Measurements from ENCODE around the gene SIKE1.
A peak's percentile ranks its signal among the peaks of the same experiment; 100 is the strongest.
"Not testable (repeated sequence)": the region's sequence is repeated elsewhere in the genome, so short reads cannot be mapped to it uniquely, and the experiment has no call there.

SIKE1 gene

DNA sequence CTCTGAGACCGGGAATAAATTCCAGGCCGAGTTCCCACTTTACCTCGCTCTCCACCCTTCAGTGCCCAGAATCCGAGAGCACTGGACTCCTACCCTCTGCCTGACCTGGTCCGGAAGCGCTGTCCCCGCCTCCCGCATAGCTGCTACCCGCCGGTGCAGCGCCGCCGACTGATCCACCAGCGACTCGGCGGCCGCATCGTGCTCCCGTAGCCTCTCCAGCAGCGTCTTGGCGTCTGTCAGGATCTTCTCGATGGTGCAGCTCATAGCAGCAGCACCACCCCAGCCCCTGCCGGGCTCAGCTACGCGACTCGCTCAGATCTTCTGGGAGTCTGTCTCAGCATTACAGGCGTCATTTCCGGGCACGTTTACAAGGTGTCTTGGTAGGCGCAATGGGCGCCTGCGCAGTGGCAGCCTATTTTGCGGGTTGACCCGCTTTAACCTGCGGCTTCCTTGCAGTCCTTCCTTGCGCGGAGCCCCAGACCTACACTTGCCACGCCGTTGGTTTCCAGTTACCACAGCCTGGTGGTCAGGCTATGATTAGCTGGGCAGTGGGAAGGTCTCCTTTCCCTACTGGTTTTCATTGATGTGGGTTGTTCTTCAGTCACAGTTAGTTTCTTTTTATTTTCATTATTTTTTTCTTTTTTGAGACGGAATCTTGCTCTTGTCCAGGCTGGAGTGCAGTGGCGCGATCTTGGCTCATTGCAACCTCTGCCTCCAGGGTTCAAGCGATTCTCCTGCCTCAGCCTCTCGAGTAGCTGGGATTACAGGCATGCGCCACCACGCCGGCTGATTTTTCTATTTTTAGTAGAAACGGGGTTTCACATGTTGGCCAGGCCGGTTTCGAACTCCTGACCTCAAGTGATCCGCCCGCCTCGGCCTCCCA lies at the start of gene SIKE1:
Gene SIKE1 (minus strand): TSS at position 342 of the 883 bp plus-strand sequence. CDS start 78 bp downstream, at position 264.
- DNase-seq (ENCODE audit: low spot score) = peak; percentile 89

DNA sequence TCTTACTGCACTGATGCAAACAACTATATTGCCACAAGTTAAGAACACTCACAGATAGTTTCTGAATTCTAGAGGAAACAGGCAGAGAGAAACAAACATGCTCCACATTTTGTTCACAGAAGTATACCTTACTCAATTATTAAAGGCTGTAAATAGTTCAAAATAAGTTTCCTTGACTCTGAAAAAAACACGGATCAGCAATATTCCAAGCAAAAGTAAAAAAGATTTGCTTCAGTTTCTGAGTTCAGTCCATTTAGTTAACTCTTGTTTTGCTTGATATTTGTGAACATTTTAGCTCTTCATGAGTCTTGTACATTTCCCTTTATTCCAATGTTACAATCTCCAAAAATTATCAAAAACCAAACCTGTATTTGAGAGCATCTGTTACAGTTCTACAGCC lies 49.6 kb upstream of the SIKE1 start:
- DNase-seq (ENCODE audit: low spot score) = not testable (repeated sequence)

DNA sequence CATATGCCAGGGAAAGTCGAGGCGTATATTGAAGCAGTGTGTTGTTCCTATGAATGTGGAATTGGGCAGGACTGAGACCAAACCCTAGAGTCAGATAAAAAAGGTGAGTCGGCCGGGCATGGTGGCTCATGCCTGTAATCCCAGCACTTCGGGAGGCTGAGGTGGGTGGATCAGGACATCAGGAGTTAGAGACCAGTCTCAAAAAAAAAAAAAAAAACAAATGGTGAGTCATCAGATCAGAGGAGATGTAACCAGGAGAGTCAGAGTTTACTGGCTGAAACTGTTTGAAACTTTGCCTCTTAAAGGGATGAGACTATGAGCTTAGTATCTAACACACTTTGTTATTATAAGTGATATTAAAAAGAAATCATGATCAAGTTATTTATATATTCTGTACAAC lies 47.8 kb upstream of the SIKE1 start:
- DNase-seq (ENCODE audit: low spot score) = no peak

DNA sequence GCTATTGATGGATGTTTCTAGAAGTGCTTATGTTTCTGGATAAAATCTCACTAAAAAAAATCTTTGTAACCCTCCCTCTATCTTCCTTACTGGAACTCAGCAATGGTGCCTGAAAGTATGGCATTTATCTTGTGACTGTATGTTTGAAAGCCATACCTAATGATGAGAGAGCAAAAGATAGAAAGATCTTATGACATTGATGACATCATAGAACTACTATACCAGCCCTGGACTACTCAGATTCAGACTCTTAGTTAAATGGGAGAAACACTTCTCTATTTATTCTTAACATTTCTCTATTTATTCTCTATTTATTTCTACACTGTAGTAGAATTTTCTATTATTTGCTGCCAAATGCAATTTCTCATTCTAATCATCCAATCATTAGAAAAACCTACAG lies 41.5 kb upstream of the SIKE1 start:
- DNase-seq (ENCODE audit: low spot score) = no peak

DNA sequence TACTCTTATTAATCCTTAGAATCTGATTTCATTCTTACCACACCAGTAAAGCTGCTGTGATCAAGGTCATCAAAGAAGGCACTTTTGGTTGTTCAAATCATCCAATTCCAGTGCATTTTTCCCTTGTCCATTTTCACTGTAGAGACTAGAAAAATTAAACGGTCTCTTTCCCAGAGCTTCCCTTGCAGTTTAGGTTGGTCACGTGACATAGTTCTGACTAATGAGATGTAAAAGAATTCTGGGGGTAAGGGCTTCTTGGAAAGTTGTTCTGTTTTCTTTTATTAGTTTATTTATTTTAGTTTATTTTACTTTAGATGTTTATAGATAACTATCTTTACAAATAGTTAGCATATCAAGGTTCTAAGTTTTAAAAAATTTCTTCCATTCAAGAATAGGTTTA lies 39.9 kb upstream of the SIKE1 start:
- no peak for DNase-seq (ENCODE audit: low spot score)

DNA sequence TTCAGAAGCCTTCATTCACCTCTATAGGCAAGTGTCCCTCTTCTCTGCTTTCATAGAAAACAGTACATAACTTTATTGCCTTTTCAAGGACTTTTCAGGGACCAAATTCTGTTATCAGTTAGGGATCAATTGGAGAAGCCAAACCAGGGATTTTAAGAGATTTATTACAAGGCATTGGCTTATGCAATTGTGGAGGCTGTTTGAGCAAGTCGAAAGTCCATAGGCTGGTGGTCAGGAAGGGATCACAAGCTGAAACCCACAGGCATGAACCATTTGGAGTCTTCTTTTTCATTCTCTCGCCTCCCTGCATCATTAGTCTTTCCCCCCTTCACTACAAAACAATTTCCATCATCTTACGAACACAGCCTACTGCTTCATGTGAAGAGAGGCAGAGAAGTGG lies 39.4 kb upstream of the SIKE1 start:
- DNase-seq (ENCODE audit: low spot score) = no peak

DNA sequence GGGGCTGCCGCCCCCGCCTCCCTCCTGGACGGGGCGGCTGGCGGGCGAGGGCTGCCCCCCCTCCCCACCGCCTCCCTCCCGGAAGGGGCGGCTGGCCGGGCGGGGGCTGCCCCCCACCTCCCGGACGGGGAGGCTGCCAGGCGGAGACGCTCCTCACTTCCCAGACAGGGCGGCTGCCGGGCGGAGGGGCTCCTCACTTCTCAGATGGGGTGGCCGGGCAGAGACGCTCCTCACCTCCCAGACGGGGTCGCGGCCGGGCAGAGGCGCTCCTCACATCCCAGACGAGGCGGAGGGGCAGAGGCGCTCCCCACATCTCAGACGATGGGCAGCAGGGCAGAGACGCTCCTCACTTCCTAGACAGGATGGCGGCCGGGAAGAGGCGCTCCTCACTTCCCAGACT lies 24.0 kb upstream of the SIKE1 start:
- not testable (repeated sequence) for DNase-seq (ENCODE audit: low spot score)

DNA sequence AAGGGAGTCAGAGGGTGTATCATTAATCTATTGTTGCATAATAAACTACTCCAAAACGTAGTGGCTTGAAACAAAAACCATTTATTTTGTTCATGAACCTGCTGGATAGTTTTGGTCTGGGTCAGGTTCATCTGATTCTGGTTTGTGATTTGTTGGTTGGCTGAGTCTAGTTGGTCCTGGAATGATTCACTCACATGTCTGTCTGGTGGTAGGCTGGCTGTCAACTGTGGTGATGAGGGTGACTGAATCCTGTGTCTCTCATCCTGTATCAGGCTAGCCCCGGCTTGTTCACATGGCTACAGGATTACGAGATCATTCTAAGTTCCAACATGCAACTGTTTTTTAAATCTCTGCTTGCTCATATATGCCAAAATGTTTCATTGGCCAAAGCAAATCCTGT lies 22.5 kb upstream of the SIKE1 start:
- no peak for DNase-seq (ENCODE audit: low spot score)

DNA sequence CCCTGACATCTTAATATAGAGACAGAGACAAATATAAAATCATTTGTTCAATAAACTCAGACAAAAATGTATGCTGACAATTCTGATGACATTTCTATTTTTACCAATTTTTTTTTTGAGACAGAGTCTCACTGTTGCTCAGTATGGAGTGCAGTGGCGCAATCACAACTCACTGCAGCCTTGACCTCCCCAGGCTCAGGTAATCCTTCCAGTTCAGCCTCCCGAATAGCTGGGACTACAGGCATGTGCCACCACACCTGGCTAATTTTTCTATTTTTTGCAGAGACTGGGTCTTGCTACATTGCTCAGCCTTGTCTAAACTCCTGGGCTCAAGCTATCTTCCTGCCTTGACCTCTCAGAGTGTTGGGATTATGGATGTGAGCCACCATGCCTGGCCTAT lies 13.6 kb upstream of the SIKE1 start:
- DNase-seq (ENCODE audit: low spot score) = no peak

DNA sequence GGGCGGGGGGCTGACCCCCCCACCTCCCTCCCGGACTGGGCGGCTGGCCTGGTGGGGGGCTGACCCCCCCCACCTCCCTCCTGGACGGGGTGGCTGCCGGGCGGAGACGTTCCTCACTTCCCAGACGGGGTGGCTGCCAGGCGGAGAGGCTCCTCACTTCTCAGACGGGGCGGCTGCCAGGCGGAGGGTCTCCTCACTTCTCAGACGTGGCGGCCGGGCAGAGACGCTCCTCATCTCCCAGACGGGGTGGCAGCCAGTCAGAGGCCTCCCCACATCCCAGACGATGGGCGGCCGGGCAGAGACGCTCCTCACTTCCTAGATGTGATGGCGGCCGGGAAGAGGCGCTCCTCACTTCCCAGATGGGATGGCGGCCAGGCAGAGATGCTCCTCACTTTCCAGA lies 10.1 kb upstream of the SIKE1 start:
- not testable (repeated sequence) for DNase-seq (ENCODE audit: low spot score)

DNA sequence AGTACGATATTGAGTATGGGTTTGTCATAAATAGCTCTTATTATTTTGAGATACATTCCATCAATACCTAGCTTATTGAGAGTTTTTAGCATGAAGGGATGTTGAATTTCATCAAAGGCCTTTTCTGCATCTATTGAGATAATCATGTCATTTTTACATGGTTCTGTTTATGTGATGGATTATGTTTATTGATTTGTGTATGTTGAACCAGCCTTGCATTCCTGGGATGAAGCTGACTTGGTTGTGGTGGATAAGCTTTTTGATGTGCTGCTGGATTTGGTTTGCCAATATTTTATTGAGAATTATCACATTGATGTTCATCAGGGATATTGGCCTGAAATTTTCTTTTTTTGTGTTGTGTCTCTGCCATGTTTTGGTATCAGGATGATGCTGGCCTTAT lies 6.0 kb upstream of the SIKE1 start:
- not testable (repeated sequence) for DNase-seq (ENCODE audit: low spot score)

DNA sequence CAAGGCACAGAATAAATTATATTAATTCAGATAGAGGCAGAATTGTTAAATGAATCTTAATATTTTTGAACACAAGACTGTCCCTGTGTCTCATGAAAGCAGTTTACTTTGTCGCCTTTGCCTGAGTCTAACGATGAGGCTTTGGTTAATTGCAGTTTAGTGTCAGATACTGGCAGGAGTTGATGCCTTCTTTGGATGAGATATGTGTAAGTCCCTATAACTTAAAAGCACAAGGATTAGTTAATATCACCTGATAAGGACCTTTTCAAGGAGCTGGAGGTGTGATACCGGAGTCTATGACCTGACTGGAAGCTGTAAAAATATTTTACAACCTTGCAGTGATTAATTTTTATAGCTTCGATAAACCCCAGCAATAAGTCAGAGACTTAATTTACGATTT lies 2.0 kb upstream of the SIKE1 start:
- DNase-seq (ENCODE audit: low spot score) = no peak

DNA sequence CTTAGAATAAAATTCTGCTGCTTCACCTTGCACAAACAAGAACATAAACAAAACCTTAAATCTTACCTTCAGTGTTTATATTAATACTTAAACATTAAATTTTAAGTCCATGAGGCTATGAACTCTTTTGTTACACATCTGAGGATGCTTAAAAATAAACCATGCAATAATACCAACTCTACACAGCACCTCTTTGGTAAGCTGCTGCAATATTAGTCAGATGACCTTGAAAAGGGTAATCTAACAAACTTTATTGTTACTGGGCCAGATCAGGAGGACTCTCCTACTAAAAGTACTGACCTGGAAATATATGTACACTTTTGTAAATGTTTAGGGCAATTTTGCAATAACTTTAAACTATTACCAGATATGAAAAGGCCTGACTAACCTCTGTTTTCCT lies 763 bp downstream of the SIKE1 start:
- no peak for DNase-seq (ENCODE audit: low spot score)

DNA sequence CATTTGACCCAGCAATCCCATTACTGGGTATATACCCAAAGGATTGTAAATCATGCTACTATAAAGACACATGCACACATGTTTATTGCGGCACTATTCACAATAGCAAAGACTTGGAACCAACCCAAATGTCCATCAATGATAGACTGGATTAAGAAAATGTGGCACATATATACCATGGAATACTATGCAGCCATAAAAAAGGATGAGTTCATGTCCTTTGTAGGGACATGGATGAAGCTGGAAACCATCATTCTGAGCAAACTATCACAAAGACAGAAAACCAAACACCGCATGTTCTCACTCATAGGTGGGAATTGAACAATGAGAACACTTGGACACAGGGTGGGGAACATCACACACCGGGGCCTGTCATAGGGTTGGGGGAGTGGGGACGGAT lies 3.8 kb downstream of the SIKE1 start:
- not testable (repeated sequence) for DNase-seq (ENCODE audit: low spot score)

DNA sequence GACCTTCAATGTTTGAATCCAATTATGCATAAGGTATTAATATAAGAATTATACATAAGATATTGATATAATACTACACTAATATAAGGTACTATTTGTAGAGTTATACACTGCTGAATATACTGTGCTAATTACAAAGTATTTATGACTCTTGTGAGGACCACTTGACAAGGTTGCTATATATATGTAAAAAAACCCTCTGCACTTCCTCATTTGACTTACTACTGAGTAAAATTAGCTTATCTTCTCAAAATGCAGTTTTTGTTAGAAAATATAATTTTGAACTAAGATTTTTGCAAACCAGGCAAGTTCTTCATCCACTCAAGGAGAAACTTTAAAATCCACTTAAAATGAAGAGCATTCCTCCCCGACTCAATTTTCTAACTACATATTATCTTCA lies 8.5 kb downstream of the SIKE1 start:
- DNase-seq (ENCODE audit: low spot score) = no peak

DNA sequence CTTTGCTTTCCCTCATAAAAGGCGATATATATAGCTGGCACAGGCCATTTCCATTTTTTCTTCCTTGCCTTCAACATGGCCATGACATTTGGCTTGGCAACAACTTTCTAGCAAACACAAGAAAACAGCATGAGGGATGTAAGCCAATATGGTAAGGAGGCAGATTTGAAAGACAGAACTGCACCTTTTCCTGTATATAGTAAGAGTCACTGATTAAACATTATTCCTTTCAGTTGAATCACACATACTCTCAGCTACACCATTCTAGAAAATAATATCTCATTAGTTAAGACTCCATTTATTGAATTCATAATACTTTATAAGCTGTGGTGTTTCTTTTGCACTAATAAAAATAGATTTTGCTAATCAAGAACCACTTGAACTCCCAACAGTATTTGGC lies 9.5 kb downstream of the SIKE1 start:
- no peak for DNase-seq (ENCODE audit: low spot score)

DNA sequence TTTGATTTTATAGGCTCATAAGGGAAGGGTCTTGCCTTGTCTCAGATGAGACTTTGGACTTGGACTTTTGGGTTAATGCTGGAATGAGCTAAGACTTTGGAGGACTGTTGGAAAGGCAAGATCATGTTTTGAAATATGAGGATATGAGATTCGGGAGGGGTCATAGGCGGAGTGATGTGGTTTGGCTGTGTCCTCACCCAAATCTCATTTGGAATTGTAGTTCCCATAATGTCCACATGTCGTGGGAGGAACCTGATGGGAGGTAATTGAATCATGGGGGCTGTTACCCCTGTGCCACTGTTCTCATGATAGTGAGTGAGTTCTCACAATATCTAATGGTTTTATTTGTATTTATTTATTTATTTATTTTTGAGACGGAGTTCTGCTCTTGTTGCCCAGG lies 15.8 kb downstream of the SIKE1 start:
- DNase-seq (ENCODE audit: low spot score) = no peak

DNA sequence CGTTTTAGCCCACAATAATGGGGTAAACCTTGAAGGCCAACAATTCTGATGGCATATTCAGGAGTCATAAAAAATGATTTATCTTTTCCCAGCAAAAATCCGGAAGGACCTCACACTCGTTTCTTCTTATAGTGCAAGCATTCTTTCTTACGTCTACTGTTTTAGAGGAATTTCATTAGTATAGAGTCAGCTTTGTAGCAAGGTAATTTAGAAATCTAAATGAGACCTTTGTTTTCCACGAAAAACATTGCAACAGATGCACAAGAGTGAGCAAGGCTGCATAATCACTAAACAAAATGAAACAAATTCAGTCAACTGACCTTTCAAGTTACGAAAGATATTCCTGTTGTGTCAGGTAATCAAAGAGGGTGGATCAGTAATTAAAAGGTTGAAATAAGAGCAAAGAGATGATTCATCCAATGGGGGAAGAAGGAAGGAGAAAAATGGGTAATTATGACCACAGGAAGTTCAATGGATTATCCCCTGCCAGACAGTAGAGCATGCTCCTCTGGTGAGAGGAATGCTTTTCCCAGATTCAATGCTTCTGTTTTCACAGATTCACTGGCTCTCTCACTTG lies 22.1 kb downstream of the SIKE1 start:
- peak; percentile 6 for DNase-seq (ENCODE audit: low spot score)

DNA sequence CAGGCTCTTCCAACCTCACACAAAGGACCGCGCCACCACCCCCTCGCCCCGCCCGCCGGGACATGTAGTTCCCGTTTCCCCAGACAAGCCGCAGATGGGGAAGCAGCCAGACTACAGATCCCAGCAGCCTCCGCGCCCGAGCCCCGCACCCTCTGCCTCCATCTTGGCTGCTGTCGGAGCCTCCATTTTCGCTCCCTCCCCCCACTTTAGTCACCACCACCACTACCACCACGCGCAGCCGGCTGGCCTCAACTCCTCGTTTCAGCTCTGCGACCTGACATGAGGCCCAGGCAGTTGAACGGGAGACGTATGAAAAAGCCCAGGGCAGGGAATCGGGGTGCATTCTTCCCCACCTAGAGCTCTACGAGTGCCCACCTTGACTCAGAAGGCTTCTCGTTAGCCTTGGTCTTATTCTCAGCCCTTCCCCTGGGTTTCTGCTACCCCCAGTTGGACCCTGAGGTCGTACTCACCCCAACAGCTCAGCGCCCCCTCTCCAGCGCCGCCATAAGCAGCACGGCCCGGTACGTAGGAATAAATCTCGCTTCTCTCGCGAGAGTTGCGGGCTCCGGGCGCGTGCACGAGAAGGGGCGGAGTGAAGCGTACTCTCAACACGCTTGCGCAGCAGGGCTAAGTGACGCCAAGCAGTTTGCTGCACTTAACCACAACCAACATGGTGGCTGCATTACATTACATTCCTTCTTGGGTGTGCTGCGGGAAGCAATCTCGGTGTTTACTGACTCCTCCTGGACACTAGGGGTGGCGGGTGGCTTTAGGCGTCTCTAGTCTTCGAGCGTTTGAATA lies 22.8 kb downstream of the SIKE1 start, which contains the start of gene CSDE1:
Gene CSDE1 (minus strand): TSS at position 530 of the 801 bp plus-strand sequence. CDS start 18,094 bp downstream, outside the sequence.
- DNase-seq (ENCODE audit: low spot score) = peak; percentile 94

DNA sequence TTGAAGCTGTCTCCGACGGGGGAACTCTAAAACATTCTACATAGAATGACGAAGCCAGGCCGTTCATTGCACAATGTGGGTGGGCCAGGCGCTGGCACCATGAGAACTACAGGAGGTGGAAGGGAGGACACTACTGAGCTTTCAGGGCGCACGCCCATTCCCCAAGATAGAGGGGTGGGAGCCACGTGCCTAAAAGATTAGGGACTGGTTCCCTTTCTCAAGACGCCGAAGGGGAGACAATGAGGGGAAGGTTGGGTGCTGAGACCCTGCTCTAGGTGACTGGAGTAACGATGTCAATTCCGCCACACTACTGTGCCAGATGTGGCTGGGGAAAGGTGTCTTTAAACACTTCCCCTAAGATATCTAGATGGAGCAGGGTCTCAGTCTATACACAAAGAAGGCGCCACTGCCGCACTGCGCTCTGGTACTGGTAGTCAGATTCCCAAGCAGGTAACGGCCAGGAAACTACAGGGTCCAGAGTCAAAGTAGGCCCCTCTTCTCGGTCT lies 23.5 kb downstream of the SIKE1 start:
- DNase-seq (ENCODE audit: low spot score) = peak; percentile 36

DNA sequence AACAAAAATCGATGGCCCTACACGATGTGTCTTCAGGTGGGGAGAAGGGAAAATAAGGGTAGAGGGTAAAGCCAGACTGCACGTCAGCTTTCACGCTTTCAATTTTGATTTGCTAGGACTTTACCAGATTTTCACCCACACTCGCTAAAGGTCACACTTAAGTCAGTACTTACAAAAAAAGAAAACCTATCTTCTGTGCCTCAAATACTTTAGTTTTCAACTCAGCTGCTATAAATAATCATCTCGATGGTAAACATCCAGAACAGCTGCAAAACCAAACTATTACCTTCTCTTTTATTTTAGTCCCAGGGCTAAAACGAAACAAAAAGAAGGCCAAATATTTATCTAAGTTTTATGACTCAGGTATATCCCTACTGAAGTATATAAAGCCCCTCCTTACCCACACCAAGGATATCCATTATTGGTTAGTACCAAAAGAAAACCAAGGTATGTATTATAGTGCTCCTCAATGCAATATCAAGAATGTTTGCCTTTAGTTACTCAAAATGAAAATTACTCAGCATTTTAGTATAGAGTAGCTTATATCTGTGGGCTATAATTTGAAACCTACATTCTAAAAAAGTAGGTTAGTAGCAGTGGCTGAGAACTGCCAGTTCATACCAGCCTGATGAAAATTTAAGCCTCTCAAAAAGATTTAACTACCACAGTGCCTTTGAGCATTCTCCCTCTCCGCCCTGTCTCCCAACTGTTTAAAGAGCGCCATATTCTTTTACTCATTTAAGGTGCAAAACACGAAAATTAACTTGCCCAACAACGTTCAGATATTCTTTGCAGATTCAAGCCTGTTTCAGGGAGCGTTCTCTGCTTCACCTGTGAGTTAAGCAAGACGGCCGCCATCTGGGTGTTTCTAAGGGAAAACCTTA lies 24.2 kb downstream of the SIKE1 start:
- DNase-seq (ENCODE audit: low spot score) = no peak
